ENCODE results near the gene WFIKKN2. TPM values are rescaled to one million over a fixed set of nuclear protein-coding genes. Genes with fewer than 3 reads are reported as not detected.
A peak's percentile ranks its signal among the peaks of the same experiment; 100 is the strongest.

Gene WFIKKN2
- total and polyA plus RNA-seq, 10 of the 15 experiments (the other 5 are each of a cell fraction or from before 2014, with no cell fraction given), result 0.06 TPM; not detected in 9

- TF ChIP-seq, protein P1, sequence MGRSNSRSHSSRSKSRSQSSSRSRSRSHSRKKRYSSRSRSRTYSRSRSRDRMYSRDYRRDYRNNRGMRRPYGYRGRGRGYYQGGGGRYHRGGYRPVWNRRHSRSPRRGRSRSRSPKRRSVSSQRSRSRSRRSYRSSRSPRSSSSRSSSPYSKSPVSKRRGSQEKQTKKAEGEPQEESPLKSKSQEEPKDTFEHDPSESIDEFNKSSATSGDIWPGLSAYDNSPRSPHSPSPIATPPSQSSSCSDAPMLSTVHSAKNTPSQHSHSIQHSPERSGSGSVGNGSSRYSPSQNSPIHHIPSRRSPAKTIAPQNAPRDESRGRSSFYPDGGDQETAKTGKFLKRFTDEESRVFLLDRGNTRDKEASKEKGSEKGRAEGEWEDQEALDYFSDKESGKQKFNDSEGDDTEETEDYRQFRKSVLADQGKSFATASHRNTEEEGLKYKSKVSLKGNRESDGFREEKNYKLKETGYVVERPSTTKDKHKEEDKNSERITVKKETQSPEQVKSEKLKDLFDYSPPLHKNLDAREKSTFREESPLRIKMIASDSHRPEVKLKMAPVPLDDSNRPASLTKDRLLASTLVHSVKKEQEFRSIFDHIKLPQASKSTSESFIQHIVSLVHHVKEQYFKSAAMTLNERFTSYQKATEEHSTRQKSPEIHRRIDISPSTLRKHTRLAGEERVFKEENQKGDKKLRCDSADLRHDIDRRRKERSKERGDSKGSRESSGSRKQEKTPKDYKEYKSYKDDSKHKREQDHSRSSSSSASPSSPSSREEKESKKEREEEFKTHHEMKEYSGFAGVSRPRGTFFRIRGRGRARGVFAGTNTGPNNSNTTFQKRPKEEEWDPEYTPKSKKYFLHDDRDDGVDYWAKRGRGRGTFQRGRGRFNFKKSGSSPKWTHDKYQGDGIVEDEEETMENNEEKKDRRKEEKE (IDR thresholded peaks at IDR 0.05), result no peak
- no peak for TF ChIP-seq BACH1 (IDR thresholded peaks at IDR 0.05; ENCODE audit: borderline replicate concordance)
- TF ChIP-seq WRNIP1 (IDR thresholded peaks at IDR 0.05; ENCODE audit: borderline replicate concordance, low read depth, low read length), result no peak
- no peak for TF ChIP-seq NR2F1 (conservative IDR thresholded peaks at IDR 0.05)
- no peak for TF ChIP-seq KDM1A (IDR thresholded peaks at IDR 0.05; ENCODE audit: borderline replicate concordance)
- TF ChIP-seq, protein P2, sequence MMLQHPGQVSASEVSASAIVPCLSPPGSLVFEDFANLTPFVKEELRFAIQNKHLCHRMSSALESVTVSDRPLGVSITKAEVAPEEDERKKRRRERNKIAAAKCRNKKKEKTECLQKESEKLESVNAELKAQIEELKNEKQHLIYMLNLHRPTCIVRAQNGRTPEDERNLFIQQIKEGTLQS (IDR thresholded peaks at IDR 0.05; ENCODE audit: borderline replicate concordance, extremely low read depth, low read depth, low read length), result no peak
- no peak for TF ChIP-seq SMAD5 (IDR thresholded peaks at IDR 0.05; ENCODE audit: low read depth)
- TF ChIP-seq YBX1 (IDR thresholded peaks at IDR 0.05), result no peak
- TF ChIP-seq PAX5 (IDR thresholded peaks at IDR 0.05; ENCODE audit: borderline replicate concordance, low read depth, low read length), result no peak
- no peak for TF ChIP-seq ZZZ3 (IDR thresholded peaks at IDR 0.05; ENCODE audit: control insufficient read depth, insufficient read length, low read depth)
- TF ChIP-seq DPF2 (IDR thresholded peaks at IDR 0.05), result no peak
- no peak for TF ChIP-seq TARDBP (IDR thresholded peaks at IDR 0.05; ENCODE audit: borderline replicate concordance)
- TF ChIP-seq EZH2 (IDR thresholded peaks at IDR 0.05; ENCODE audit: borderline replicate concordance, control insufficient read depth, low read depth, low read length), result no peak
- TF ChIP-seq GABPA (IDR thresholded peaks at IDR 0.05; ENCODE audit: low read depth), result no peak
- TF ChIP-seq SMARCA5 (IDR thresholded peaks at IDR 0.05), result no peak
- TF ChIP-seq, protein P3, sequence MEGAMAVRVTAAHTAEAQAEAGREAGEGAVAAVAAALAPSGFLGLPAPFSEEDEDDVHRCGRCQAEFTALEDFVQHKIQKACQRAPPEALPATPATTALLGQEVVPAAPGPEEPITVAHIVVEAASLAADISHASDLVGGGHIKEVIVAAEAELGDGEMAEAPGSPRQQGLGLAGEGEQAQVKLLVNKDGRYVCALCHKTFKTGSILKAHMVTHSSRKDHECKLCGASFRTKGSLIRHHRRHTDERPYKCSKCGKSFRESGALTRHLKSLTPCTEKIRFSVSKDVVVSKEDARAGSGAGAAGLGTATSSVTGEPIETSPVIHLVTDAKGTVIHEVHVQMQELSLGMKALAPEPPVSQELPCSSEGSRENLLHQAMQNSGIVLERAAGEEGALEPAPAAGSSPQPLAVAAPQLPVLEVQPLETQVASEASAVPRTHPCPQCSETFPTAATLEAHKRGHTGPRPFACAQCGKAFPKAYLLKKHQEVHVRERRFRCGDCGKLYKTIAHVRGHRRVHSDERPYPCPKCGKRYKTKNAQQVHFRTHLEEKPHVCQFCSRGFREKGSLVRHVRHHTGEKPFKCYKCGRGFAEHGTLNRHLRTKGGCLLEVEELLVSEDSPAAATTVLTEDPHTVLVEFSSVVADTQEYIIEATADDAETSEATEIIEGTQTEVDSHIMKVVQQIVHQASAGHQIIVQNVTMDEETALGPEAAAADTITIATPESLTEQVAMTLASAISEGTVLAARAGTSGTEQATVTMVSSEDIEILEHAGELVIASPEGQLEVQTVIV (IDR thresholded peaks at IDR 0.05; ENCODE audit: borderline replicate concordance, partially characterized antibody), result no peak
- TF ChIP-seq NFIC (IDR thresholded peaks at IDR 0.05; ENCODE audit: low read depth, low read length), result peak; percentile 27; the same call in 1 of the 2 replicates
- peak; percentile 35; the same call in 1 of the 2 replicates for TF ChIP-seq TCF12 (IDR thresholded peaks at IDR 0.05; ENCODE audit: low read depth, low read length)
- no peak for TF ChIP-seq LARP7 (IDR thresholded peaks at IDR 0.05)
- no peak for TF ChIP-seq NBN (IDR thresholded peaks at IDR 0.05)
Observed at GRCh38 chr17:50828508-50829170, 6.7 kb upstream of the WFIKKN2 start (continued).

Measured in GM12878 (cell line).